ENCODE results near the gene NKAIN1. TPM values are rescaled to one million over a fixed set of nuclear protein-coding genes. Genes with fewer than 3 reads are reported as not detected.

Gene NKAIN1
- total and polyA plus RNA-seq, 2 donors (not counting 3 experiments of a cell fraction or from before 2014, with no cell fraction given), result 0.29 to 0.40 TPM

DNA sequence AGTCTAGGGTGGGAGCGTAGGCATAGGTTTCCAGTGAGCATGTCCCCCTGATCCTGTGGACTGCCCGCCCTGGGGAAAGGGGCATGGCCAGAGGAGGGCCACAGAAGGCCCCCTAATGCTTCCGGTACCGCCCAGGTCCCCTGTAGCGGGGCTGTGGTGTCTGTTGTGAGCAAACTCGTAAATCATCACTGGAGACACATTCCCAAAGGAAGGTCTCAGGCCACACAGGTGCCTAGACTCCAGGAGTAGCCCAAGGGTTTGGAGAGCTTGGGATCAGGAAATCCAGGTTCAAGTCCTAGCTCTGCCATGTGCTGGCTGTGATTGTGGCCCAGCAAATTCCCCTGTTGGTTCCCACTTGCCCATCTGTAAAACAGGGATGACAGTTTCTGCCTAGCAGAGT lies 20.2 kb downstream of the NKAIN1 start:
- H3K9ac ChIP-seq (replicated peaks; ENCODE audit: extremely low read depth, insufficient read depth, low read length), result no peak overlapping the region
- H3K9me1 ChIP-seq (replicated peaks; ENCODE audit: control insufficient read depth, extremely low read depth, insufficient read depth, low read length), result no peaks in the 10 kb centered on the region
- ChIA-PET CTCF (no interaction called here), POLR2A (no interaction called here)
- no peaks in the 10 kb centered on the region for H3K9me3 ChIP-seq (replicated peaks; ENCODE audit: control insufficient read depth, insufficient read depth, low read length)
- no peak overlapping the region for H3K4me3 ChIP-seq (replicated peaks in 1 of 3; ENCODE audit: insufficient read depth in 1 of 3, low read depth in 1 of 3, low read length in 3 of 3)
- no peaks in the 10 kb centered on the region for H3K27me3 ChIP-seq (ENCODE audit: control insufficient read depth in 2 of 2, insufficient read depth in 2 of 2, low read length in 2 of 2)
- TF ChIP-seq JUN (IDR thresholded peaks at IDR 0.05; ENCODE audit: borderline replicate concordance, insufficient read depth, insufficient read length, low read depth), result no peak
- TF ChIP-seq MYC (IDR thresholded peaks at IDR 0.05; ENCODE audit: low read depth, low read length), result no peak
- TF ChIP-seq, protein P1, sequence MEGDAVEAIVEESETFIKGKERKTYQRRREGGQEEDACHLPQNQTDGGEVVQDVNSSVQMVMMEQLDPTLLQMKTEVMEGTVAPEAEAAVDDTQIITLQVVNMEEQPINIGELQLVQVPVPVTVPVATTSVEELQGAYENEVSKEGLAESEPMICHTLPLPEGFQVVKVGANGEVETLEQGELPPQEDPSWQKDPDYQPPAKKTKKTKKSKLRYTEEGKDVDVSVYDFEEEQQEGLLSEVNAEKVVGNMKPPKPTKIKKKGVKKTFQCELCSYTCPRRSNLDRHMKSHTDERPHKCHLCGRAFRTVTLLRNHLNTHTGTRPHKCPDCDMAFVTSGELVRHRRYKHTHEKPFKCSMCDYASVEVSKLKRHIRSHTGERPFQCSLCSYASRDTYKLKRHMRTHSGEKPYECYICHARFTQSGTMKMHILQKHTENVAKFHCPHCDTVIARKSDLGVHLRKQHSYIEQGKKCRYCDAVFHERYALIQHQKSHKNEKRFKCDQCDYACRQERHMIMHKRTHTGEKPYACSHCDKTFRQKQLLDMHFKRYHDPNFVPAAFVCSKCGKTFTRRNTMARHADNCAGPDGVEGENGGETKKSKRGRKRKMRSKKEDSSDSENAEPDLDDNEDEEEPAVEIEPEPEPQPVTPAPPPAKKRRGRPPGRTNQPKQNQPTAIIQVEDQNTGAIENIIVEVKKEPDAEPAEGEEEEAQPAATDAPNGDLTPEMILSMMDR (IDR thresholded peaks at IDR 0.05; ENCODE audit: extremely low read depth in 1 of 2, insufficient read depth in 1 of 2, low read depth in 1 of 2, low read length in 2 of 2), result no peak
- TF ChIP-seq EZH2 (IDR thresholded peaks at IDR 0.05; ENCODE audit: borderline replicate concordance, low read depth, low read length, severe bottlenecking), result no peak
- TF ChIP-seq, protein P2, sequence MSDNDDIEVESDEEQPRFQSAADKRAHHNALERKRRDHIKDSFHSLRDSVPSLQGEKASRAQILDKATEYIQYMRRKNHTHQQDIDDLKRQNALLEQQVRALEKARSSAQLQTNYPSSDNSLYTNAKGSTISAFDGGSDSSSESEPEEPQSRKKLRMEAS (IDR thresholded peaks at IDR 0.05; ENCODE audit: insufficient read depth, insufficient read length), result no peak
- TF ChIP-seq GATA2 (IDR thresholded peaks at IDR 0.05; ENCODE audit: insufficient read depth, insufficient read length, low read depth, low read length), result no peak
- TF ChIP-seq FOS (IDR thresholded peaks at IDR 0.05; ENCODE audit: borderline replicate concordance, insufficient read depth, low read length), result no peak
- no peak for TF ChIP-seq POLR2AphosphoS5 (IDR thresholded peaks at IDR 0.05; ENCODE audit: insufficient read depth, low read depth, low read length)
- TF ChIP-seq POLR2A (IDR thresholded peaks at IDR 0.05; ENCODE audit: low read depth, low read length), result no peak
- no peak overlapping the region for H3K27ac ChIP-seq (ENCODE audit: insufficient read depth, low read depth, low read length)
- H2AFZ ChIP-seq (ENCODE audit: low read depth, low read length), result no peak overlapping the region
- intact Hi-C loops (cut with micrococcal nuclease) (no loop called here), dilution Hi-C loops (cut with MboI; ENCODE audit: extremely low pct_ligation_motif_present, low sequenced_read_pairs) (no loop called here)
- H3K79me2 ChIP-seq (ENCODE audit: control insufficient read depth, insufficient read depth, low read length), result no peaks in the 10 kb centered on the region
- H4K20me1 ChIP-seq (replicated peaks; ENCODE audit: control insufficient read depth, extremely low read depth, insufficient read depth, low read length), result no peaks in the 10 kb centered on the region
- H3K4me2 ChIP-seq (ENCODE audit: insufficient read depth, low read length), result no peak overlapping the region
- no peaks in the 10 kb centered on the region for H3K36me3 ChIP-seq (ENCODE audit: control insufficient read depth in 2 of 2, extremely low read depth in 1 of 2, insufficient read depth in 2 of 2, low read length in 2 of 2)
- no TSS peak for BruUV-seq (replicated peaks)
- DNase-seq (ENCODE audit: low read depth, low spot score), result no peak
- no peak for FAIRE-seq
- no peaks in the 10 kb centered on the region for H3K4me1 ChIP-seq (ENCODE audit: control insufficient read depth, extremely low read depth, insufficient read depth, low read length)
